GM19238 (cell line): Measurements from ENCODE around the gene CFAP74.

Experiments used
- DNase-seq: peaks from one replicate; pipeline ENCODE4 v3.0.0; 2011; ENCODE audit warnings: low spot score; ENCODE audit not compliant: insufficient read length

CFAP74 gene

DNA sequence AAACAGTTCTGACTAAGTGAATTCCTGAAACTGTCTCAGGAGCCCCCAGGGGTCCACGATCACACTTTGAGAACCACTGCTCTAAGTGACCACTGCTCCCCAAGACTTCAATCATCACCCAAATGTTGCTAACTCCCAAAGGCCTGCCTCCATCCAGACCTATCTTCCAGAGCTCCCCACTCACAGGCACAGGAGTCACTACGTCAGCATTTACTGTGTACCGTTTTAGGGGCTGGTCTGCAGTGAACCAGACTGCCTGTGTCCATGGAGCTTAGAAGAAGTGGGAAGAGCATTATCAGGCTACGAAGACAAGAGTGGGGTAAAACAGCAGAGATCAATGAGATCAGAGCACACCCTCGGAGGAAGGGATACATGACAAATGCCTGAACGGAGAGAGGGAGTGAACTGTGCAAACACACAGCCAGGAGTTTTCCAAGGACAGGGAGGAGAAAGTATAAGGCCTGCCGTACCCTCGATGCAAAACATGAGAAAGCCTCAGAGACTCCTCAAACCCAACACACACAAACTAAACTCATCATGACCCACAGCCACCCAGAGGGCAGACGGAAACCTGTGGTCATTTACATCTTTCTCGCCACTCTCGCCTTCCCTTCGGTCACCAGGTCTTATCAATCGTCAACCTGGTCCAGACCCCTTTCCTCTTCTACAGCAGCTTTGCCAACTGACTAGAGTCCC, 122.8 kb downstream of the CFAP74 start:
- no peak for DNase-seq

DNA sequence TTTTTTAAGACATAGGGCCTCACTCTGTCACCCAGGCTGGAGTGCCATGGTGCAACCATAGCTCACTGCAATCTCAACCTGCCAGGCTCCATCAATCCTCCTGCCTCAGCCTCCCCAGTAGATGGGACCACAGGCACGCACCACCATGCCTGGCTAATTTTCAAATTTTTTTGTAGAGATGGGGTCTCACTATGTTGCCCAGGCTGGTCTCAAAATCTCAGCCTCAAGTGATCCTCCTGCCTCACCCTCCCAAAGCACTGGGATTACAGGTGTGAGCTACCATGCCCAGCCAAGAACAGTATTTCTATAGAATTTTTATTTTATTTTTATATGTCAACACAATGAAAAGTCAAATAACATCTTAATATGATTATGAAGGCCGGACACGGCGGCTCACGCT, 123.6 kb downstream of the CFAP74 start:
- no peak for DNase-seq

DNA sequence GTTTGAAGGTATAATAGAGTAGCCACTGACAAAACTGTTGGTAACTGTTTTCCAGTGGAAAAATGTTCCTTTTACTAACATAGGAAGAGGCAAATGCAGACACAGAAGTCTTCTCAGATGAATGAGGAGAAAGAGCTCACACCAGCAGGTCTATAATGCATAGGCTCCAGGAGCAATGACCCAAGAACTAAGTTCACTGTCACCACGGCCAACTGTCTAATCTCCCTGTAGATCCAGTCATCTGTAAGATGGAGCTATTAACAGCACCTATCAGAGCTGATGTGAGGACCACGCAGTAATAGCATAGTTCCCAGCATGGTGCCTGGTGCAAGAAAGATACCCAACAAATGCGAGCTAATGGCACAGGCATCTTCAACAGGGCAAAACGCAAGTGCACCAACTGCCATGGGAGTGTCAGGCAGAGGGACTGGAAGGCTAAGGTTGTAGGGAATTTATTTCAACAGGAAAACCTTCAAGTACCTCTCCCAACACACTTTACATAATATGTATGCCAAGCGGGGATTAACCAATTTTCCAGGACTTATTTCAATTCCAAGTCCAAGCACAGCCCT, 125.6 kb downstream of the CFAP74 start:
- DNase-seq, result no peak

DNA sequence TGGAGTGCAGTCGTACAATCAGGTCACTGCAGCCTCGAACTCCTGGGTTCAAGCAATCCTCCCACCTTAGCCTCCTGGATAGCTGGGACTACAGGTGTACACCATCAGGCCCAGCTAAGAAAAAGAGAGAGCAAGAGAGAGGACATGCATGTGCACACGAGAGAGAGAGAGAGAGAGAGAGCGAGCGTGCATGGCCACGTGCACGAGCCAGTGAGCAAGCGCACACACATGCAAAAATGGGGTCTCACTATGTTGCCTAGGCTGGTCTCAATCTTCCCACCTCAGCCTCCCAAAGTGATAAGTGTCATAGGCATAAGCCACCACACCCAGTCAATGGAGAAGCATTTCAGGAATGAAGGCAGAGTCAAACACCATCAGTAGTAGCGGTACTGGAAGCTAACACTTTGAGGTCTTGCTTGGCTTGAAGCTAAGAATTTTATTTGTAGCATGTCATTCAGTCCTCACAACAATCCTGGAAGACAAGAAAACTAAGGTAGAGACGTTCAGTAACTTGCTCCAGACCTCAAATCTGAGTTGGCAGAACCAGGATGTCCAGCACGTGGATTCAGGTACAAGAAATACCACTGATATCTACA, 127.2 kb downstream of the CFAP74 start:
- DNase-seq, result no peak

DNA sequence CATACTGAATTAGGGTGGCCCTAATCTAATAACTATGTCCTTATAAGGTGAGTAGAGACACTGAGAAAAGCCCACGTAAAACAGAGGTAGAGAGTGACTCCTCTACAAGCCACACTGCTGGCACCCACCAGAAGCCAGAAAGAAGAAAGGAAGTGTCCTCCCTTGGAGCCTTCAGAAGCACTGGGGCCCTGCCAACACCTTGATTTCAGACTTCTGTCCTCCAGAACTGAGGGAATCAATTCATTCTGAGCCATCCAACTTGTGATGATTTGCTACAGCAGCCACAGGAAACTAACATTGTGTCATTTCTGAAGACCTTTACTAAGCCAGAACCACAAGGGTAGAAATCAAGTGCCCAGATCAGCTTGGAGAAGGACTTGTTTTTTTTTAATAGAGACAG, 127.7 kb downstream of the CFAP74 start:
- no peak for DNase-seq

DNA sequence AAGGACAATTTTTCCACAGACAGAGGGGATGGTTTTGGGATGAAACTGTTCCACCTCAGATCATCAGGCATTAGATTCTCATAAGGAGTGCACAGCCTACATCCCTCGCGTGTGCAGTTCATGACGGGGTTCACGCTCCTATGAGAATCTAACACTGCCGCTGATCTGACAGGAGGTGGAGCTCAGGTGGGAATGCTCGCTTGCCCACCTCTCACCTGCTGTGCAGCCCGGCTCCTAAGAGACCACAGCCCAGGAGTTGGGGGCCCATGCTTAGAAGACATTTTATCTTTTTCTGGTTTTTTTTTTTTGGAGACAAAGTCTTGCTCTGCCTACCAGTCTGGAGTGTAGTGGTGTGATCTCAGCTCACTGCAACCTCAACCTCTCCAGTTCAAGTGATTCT, 128.7 kb downstream of the CFAP74 start:
- DNase-seq, result no peak

DNA sequence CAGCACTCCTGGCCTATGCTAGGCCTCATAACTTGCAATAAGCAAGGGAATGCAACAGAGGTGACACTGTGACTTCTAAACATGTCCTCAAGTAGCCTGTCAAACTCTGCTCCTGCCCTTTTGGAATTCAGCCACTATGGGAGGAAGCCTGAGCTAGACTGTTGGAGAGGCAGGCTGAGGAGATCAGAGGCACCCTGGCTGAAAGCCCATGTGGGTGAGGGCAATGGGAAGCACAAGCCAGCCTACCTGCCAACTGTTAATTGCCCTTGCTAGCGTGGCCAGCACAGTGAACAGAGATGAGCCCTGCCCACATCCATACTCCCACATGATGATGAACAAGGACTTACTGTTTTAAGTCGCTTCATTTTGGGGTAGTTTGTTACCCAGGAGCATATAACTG, 130.4 kb downstream of the CFAP74 start:
- DNase-seq, result no peak

DNA sequence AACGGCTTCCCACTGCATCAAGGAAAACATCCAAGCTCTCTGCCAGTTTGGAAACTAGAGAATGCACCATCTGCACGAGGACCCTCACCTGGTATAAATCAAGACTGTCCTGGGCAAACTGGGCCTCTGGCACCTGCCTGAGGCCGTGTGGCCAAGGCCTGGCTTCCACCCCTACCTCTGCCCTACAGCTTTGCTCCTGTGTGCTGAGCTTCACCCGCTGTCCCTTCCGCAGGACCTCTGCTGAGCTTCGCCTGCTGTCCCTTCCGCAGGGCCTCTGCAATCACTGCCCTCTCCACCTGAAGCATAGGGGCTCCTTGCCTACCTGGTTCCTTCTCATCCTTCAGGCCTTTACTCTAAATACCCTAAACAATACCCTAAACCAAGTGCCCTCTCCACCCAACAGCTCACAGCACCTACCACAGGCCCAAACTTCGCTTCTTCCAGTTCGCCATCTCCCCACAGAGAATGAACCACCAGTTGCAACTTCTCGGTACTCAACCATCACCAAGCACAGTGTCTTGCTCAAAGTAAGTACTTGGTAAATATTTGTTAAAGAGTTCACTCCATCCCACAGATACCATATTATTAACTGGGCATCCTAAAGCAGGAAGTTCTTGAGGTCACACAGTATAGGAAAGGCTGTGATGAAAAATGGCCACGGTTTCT, 131.1 kb downstream of the CFAP74 start:
- no peak for DNase-seq
